ENCODE data around the gene LYSMD1.

The LYSMD1 gene

GRCh38 chr1:151176514-151177045 is 10.9 kb upstream of the LYSMD1 start:
- H3K27ac ChIP-seq, result no peak overlapping the region
- no peak for DNase-seq (ENCODE audit: low read depth, low spot score)

- no peak within 1 kb of the TSS for H3K27ac ChIP-seq
- no peak for DNase-seq (ENCODE audit: low read depth, low spot score)
Measured at GRCh38 chr1:151175863-151176262, 10.2 kb upstream of the LYSMD1 start, which contains the start of gene TMOD4. TSS of gene TMOD4 (minus strand) at chr1:151175981. CDS start at chr1:151174875, 1,106 bp downstream.

GRCh38 chr1:151175041-151175741 is 9.5 kb upstream of the LYSMD1 start:
- DNase-seq (ENCODE audit: low read depth, low spot score), result no peak
- no peak overlapping the region for H3K27ac ChIP-seq

GRCh38 chr1:151171190-151171589 is 5.5 kb upstream of the LYSMD1 start:
- no peak for DNase-seq (ENCODE audit: low read depth, low spot score)
- H3K27ac ChIP-seq, result no peak overlapping the region

- no peak for DNase-seq (ENCODE audit: low read depth, low spot score)
- peak overlapping the region; percentile 85 for H3K27ac ChIP-seq
Measured at GRCh38 chr1:151167116-151167515, 1.4 kb upstream of the LYSMD1 start.

- H3K27ac ChIP-seq, result peak overlapping the region; percentile 85
- no peak for DNase-seq (ENCODE audit: low read depth, low spot score)
Measured at GRCh38 chr1:151166505-151166956, 829 bp upstream of the LYSMD1 start.

GRCh38 chr1:151165281-151165737 is 393 bp downstream of the LYSMD1 start:
- no peak for DNase-seq (ENCODE audit: low read depth, low spot score)
- H3K27ac ChIP-seq, result peak overlapping the region; percentile 85

- peak overlapping the region; percentile 85 for H3K27ac ChIP-seq
- DNase-seq (ENCODE audit: low read depth, low spot score), result no peak
Measured at GRCh38 chr1:151164732-151165280, 896 bp downstream of the LYSMD1 start.

GRCh38 chr1:151159373-151159772 is 6.3 kb downstream of the LYSMD1 start:
- DNase-seq (ENCODE audit: low read depth, low spot score), result no peak
- H3K27ac ChIP-seq, result no peak overlapping the region

GRCh38 chr1:151158751-151159251 is 6.9 kb downstream of the LYSMD1 start:
- no peak overlapping the region for H3K27ac ChIP-seq
- DNase-seq (ENCODE audit: low read depth, low spot score), result no peak

GRCh38 chr1:151158326-151158725 is 7.4 kb downstream of the LYSMD1 start:
- no peak overlapping the region for H3K27ac ChIP-seq
- no peak for DNase-seq (ENCODE audit: low read depth, low spot score)

GRCh38 chr1:151157067-151157531 is 8.6 kb downstream of the LYSMD1 start:
- H3K27ac ChIP-seq, result no peak overlapping the region
- DNase-seq (ENCODE audit: low read depth, low spot score), result no peak

GRCh38 chr1:151156515-151156819 is 9.2 kb downstream of the LYSMD1 start, which contains the start of gene TNFAIP8L2:
TSS of gene TNFAIP8L2 (plus strand) at chr1:151156649. CDS start at chr1:151158698, 2,049 bp downstream.
- DNase-seq (ENCODE audit: low read depth, low spot score), result no peak
- H3K27ac ChIP-seq, result no peak within 1 kb of the TSS

- H3K27ac ChIP-seq, result no peak overlapping the region
- no peak for DNase-seq (ENCODE audit: low read depth, low spot score)
Measured at GRCh38 chr1:151147665-151148064, 18.0 kb downstream of the LYSMD1 start.

- peak overlapping the region; percentile 42 for H3K27ac ChIP-seq
- no peak for DNase-seq (ENCODE audit: low read depth, low spot score)
Measured at GRCh38 chr1:151147132-151147503, 18.6 kb downstream of the LYSMD1 start.

- peak; percentile 26 for DNase-seq (ENCODE audit: low read depth, low spot score)
- peak within 1 kb of the TSS; percentile 42 for H3K27ac ChIP-seq
Measured at GRCh38 chr1:151146412-151147131, 19.1 kb downstream of the LYSMD1 start, which contains the start of gene SEMA6C. TSS of gene SEMA6C (minus strand) at chr1:151146631. CDS start at chr1:151142621, 4,010 bp downstream.

GRCh38 chr1:151146072-151146411 is 19.7 kb downstream of the LYSMD1 start:
- H3K27ac ChIP-seq, result no peak overlapping the region
- no peak for DNase-seq (ENCODE audit: low read depth, low spot score)

- no peak overlapping the region for H3K27ac ChIP-seq
- DNase-seq (ENCODE audit: low read depth, low spot score), result no peak
Measured at GRCh38 chr1:151145304-151146071, 20.2 kb downstream of the LYSMD1 start.

- no peak overlapping the region for H3K27ac ChIP-seq
- DNase-seq (ENCODE audit: low read depth, low spot score), result no peak
Measured at GRCh38 chr1:151144474-151145303, 21.0 kb downstream of the LYSMD1 start.

Data from epithelial cell of prostate (primary cell).